Activated T-cell treated with anti-CD3 and anti-CD28 coated beads, Interleukin-2, amount 50 U/mL, for 24 hours (primary cell): ENCODE results near the gene TTR.

ENCODE experiments used
- DNase-seq: peaks from one replicate; pipeline ENCODE4 v3.0.0-alpha.2; 2020
- H3K27ac Mint-ChIP-seq: 2 replicates; pipeline ENCODE4 v1.8.0; 2020; ENCODE audit warnings: mild to moderate bottlenecking, mixed read lengths
- H3K27me3 Mint-ChIP-seq: 2 replicates; pipeline ENCODE4 v1.8.0; 2020; ENCODE audit warnings: mixed read lengths
- H3K36me3 Mint-ChIP-seq: 2 replicates; pipeline ENCODE4 v1.8.0; 2020; ENCODE audit warnings: low read depth, mixed read lengths
- H3K4me1 Mint-ChIP-seq: 2 replicates; pipeline ENCODE4 v1.8.0; 2020; ENCODE audit warnings: low read depth, mixed read lengths
- H3K4me3 Mint-ChIP-seq: 2 replicates; pipeline ENCODE4 v1.8.0; 2020; ENCODE audit warnings: mild to moderate bottlenecking, moderate library complexity, mixed read lengths
- H3K9me3 Mint-ChIP-seq: 2 replicates; pipeline ENCODE4 v1.8.0; 2020; ENCODE audit warnings: mixed read lengths

The TTR gene

GRCh38 chr18:31591628-31592027 lies at the start of gene TTR:
Gene TTR, plus strand, starts transcription at chr18:31591877. Its CDS starts 26 bp downstream, at chr18:31591903.
- Mint-ChIP-seq H3K4me1 (no peaks in the 10 kb centered on the region), H3K9me3 (no peaks in the 10 kb centered on the region), H3K27me3 (peaks cover 13% of the 10 kb centered on the region), H3K36me3 (no peaks in the 10 kb centered on the region), H3K4me3 (no peak within 1 kb of the TSS), H3K27ac (no peak within 1 kb of the TSS)
- DNase-seq: no peak

GRCh38 chr18:31546476-31546875 lies 45.2 kb upstream of the TTR start:
- no peak overlapping the region for H3K4me3 Mint-ChIP-seq
- H3K4me1 Mint-ChIP-seq: no peaks in the 10 kb centered on the region
- H3K9me3 Mint-ChIP-seq: no peaks in the 10 kb centered on the region
- no peak overlapping the region for H3K27ac Mint-ChIP-seq
- H3K27me3 Mint-ChIP-seq: no peaks in the 10 kb centered on the region
- no peak for DNase-seq
- no peaks in the 10 kb centered on the region for H3K36me3 Mint-ChIP-seq

- H3K4me3 Mint-ChIP-seq: no peak overlapping the region
- no peak for DNase-seq
- no peaks in the 10 kb centered on the region for H3K4me1 Mint-ChIP-seq
- H3K36me3 Mint-ChIP-seq: no peaks in the 10 kb centered on the region
- H3K9me3 Mint-ChIP-seq: no peaks in the 10 kb centered on the region
- H3K27ac Mint-ChIP-seq: no peak overlapping the region
- H3K27me3 Mint-ChIP-seq: peaks cover 2% of the 10 kb centered on the region
Observed at GRCh38 chr18:31548853-31549252, 42.8 kb upstream of the TTR start.

- no peak for DNase-seq
- Mint-ChIP-seq H3K27ac (no peak overlapping the region), H3K4me1 (no peaks in the 10 kb centered on the region), H3K27me3 (peaks cover 3% of the 10 kb centered on the region), H3K36me3 (no peaks in the 10 kb centered on the region), H3K4me3 (no peak overlapping the region), H3K9me3 (no peaks in the 10 kb centered on the region)
Observed at GRCh38 chr18:31549416-31549815, 42.3 kb upstream of the TTR start.

- Mint-ChIP-seq H3K36me3 (no peaks in the 10 kb centered on the region), H3K27ac (no peak overlapping the region), H3K27me3 (peaks cover 14% of the 10 kb centered on the region), H3K4me1 (no peaks in the 10 kb centered on the region), H3K4me3 (no peak overlapping the region), H3K9me3 (no peaks in the 10 kb centered on the region)
- no peak for DNase-seq
Observed at GRCh38 chr18:31551883-31552282, 39.8 kb upstream of the TTR start.

GRCh38 chr18:31553800-31554199 lies 37.9 kb upstream of the TTR start:
- H3K4me1 Mint-ChIP-seq: no peaks in the 10 kb centered on the region
- H3K4me3 Mint-ChIP-seq: no peak overlapping the region
- no peaks in the 10 kb centered on the region for H3K36me3 Mint-ChIP-seq
- no peak overlapping the region for H3K27ac Mint-ChIP-seq
- no peaks in the 10 kb centered on the region for H3K9me3 Mint-ChIP-seq
- DNase-seq: no peak
- H3K27me3 Mint-ChIP-seq: peaks cover 16% of the 10 kb centered on the region

- Mint-ChIP-seq H3K36me3 (no peaks in the 10 kb centered on the region), H3K4me3 (no peak overlapping the region), H3K27me3 (peaks cover 16% of the 10 kb centered on the region), H3K27ac (no peak overlapping the region), H3K4me1 (no peaks in the 10 kb centered on the region), H3K9me3 (no peaks in the 10 kb centered on the region)
- DNase-seq: no peak
Observed at GRCh38 chr18:31554776-31555175, 36.9 kb upstream of the TTR start.

- no peaks in the 10 kb centered on the region for H3K36me3 Mint-ChIP-seq
- H3K9me3 Mint-ChIP-seq: no peaks in the 10 kb centered on the region
- DNase-seq: no peak
- H3K27me3 Mint-ChIP-seq: peaks cover 21% of the 10 kb centered on the region
- no peak overlapping the region for H3K4me3 Mint-ChIP-seq
- no peaks in the 10 kb centered on the region for H3K4me1 Mint-ChIP-seq
- no peak overlapping the region for H3K27ac Mint-ChIP-seq
Observed at GRCh38 chr18:31555971-31556747, 35.5 kb upstream of the TTR start.

GRCh38 chr18:31557446-31557845 lies 34.2 kb upstream of the TTR start:
- H3K27me3 Mint-ChIP-seq: peaks cover 22% of the 10 kb centered on the region
- no peaks in the 10 kb centered on the region for H3K9me3 Mint-ChIP-seq

GRCh38 chr18:31558567-31558966 lies 33.1 kb upstream of the TTR start:
- no peak overlapping the region for H3K4me3 Mint-ChIP-seq
- no peak overlapping the region for H3K27ac Mint-ChIP-seq
- H3K9me3 Mint-ChIP-seq: no peaks in the 10 kb centered on the region
- peaks cover 22% of the 10 kb centered on the region for H3K27me3 Mint-ChIP-seq
- DNase-seq: no peak
- H3K4me1 Mint-ChIP-seq: no peaks in the 10 kb centered on the region
- no peaks in the 10 kb centered on the region for H3K36me3 Mint-ChIP-seq

More at GRCh38 chr18:31557446-31557845, 34.2 kb upstream of the TTR start:
- Mint-ChIP-seq H3K4me1 (no peaks in the 10 kb centered on the region), H3K4me3 (no peak overlapping the region), H3K27ac (no peak overlapping the region), H3K36me3 (no peaks in the 10 kb centered on the region)
- no peak for DNase-seq

GRCh38 chr18:31562726-31563125 lies 29.0 kb upstream of the TTR start:
- Mint-ChIP-seq H3K9me3 (no peaks in the 10 kb centered on the region), H3K27me3 (peaks cover 11% of the 10 kb centered on the region), H3K4me3 (no peak overlapping the region), H3K27ac (no peak overlapping the region), H3K36me3 (no peaks in the 10 kb centered on the region), H3K4me1 (no peaks in the 10 kb centered on the region)
- no peak for DNase-seq

GRCh38 chr18:31563778-31564177 lies 27.9 kb upstream of the TTR start:
- Mint-ChIP-seq H3K4me1 (no peaks in the 10 kb centered on the region), H3K36me3 (no peaks in the 10 kb centered on the region), H3K27ac (no peak overlapping the region), H3K27me3 (peaks cover 11% of the 10 kb centered on the region), H3K9me3 (no peaks in the 10 kb centered on the region), H3K4me3 (no peak overlapping the region)
- DNase-seq: no peak

- Mint-ChIP-seq H3K27me3 (peaks cover 11% of the 10 kb centered on the region), H3K27ac (no peak overlapping the region), H3K9me3 (no peaks in the 10 kb centered on the region), H3K4me1 (no peaks in the 10 kb centered on the region), H3K4me3 (no peak overlapping the region), H3K36me3 (no peaks in the 10 kb centered on the region)
- DNase-seq: no peak
Observed at GRCh38 chr18:31565345-31565744, 26.3 kb upstream of the TTR start.

GRCh38 chr18:31565782-31566512 lies 25.7 kb upstream of the TTR start:
- no peak overlapping the region for H3K4me3 Mint-ChIP-seq
- H3K27me3 Mint-ChIP-seq: peaks cover 7% of the 10 kb centered on the region
- H3K4me1 Mint-ChIP-seq: no peaks in the 10 kb centered on the region
- no peaks in the 10 kb centered on the region for H3K9me3 Mint-ChIP-seq
- H3K36me3 Mint-ChIP-seq: no peaks in the 10 kb centered on the region
- DNase-seq: no peak
- no peak overlapping the region for H3K27ac Mint-ChIP-seq

- H3K4me1 Mint-ChIP-seq: no peaks in the 10 kb centered on the region
- no peak for DNase-seq
- H3K4me3 Mint-ChIP-seq: no peak overlapping the region
- peaks cover 4% of the 10 kb centered on the region for H3K27me3 Mint-ChIP-seq
- no peak overlapping the region for H3K27ac Mint-ChIP-seq
- no peaks in the 10 kb centered on the region for H3K9me3 Mint-ChIP-seq
- no peaks in the 10 kb centered on the region for H3K36me3 Mint-ChIP-seq
Observed at GRCh38 chr18:31566576-31567306, 24.9 kb upstream of the TTR start.
